ENCODE data around the gene KCNQ1OT1.
A peak's percentile ranks its signal among the peaks of the same experiment; 100 is the strongest.

The KCNQ1OT1 gene

GRCh38 chr11:2700415-2701211 lies 819 bp upstream of the KCNQ1OT1 start:
- DNase-seq = peak; percentile 23

GRCh38 chr11:2699185-2699530 lies 636 bp downstream of the KCNQ1OT1 start:
- DNase-seq = no peak

GRCh38 chr11:2698386-2699184 lies 1.2 kb downstream of the KCNQ1OT1 start:
- no peak for DNase-seq

- no peak for DNase-seq
Observed at GRCh38 chr11:2697866-2698265, 1.9 kb downstream of the KCNQ1OT1 start.

GRCh38 chr11:2696455-2696854 lies 3.3 kb downstream of the KCNQ1OT1 start:
- DNase-seq = no peak

- no peak for DNase-seq
Observed at GRCh38 chr11:2694995-2695939, 4.5 kb downstream of the KCNQ1OT1 start.

- DNase-seq = no peak
Observed at GRCh38 chr11:2694495-2694894, 5.3 kb downstream of the KCNQ1OT1 start.

- no peak for DNase-seq
Observed at GRCh38 chr11:2693271-2694261, 6.2 kb downstream of the KCNQ1OT1 start.

- DNase-seq = no peak
Observed at GRCh38 chr11:2691991-2692875, 7.6 kb downstream of the KCNQ1OT1 start.

GRCh38 chr11:2691355-2691761 lies 8.4 kb downstream of the KCNQ1OT1 start:
- no peak for DNase-seq

- no peak for DNase-seq
Observed at GRCh38 chr11:2690596-2691354, 9.0 kb downstream of the KCNQ1OT1 start.

GRCh38 chr11:2689651-2690575 lies 9.9 kb downstream of the KCNQ1OT1 start:
- DNase-seq = no peak

- DNase-seq = no peak
Observed at GRCh38 chr11:2688381-2689231, 11.2 kb downstream of the KCNQ1OT1 start.

GRCh38 chr11:2687782-2688191 lies 12.0 kb downstream of the KCNQ1OT1 start:
- no peak for DNase-seq

GRCh38 chr11:2687223-2687530 lies 12.6 kb downstream of the KCNQ1OT1 start:
- no peak for DNase-seq

- DNase-seq = no peak
Observed at GRCh38 chr11:2686360-2687222, 13.2 kb downstream of the KCNQ1OT1 start.
